GM12891 (cell line): Measurements from ENCODE around the gene TMEM179.

Experiments
- DNase-seq: peaks from one replicate; pipeline ENCODE4 v3.0.0; 2011; ENCODE audit warnings: low spot score; ENCODE audit not compliant: insufficient read length
- FAIRE-seq: peaks from 2 replicates; lab custom pipeline; 2011; peaks lifted over from hg19 to GRCh38; lab: Jason Lieb, UNC
- PAX5 ChIP-seq: IDR thresholded peaks from 2 replicates; pipeline ENCODE4 v1.6.1; 2011; ENCODE audit warnings: low read length, moderate library complexity, mild to moderate bottlenecking; ENCODE audit not compliant: insufficient read depth, severe bottlenecking
- POLR2A ChIP-seq: IDR thresholded peaks from 2 replicates; pipeline ENCODE4 v1.6.1; 2011; ENCODE audit warnings: low read depth, low read length, control low read depth
- POLR2AphosphoS5 ChIP-seq: IDR thresholded peaks from 2 replicates; pipeline ENCODE4 v1.6.1; 2011; ENCODE audit warnings: low read depth, low read length, control low read depth
- POU2F2 ChIP-seq: IDR thresholded peaks from 2 replicates; pipeline ENCODE4 v1.6.1; 2011; ENCODE audit warnings: low read depth, mild to moderate bottlenecking, control low read depth, low read length, moderate library complexity
- SPI1 ChIP-seq: IDR thresholded peaks from 2 replicates; pipeline ENCODE4 v1.6.1; 2011; ENCODE audit warnings: low read depth, low read length, control low read depth
- TAF1 ChIP-seq: IDR thresholded peaks from 2 replicates; pipeline ENCODE4 v1.6.1; 2011; ENCODE audit warnings: low read depth, low read length, control low read depth

TMEM179 gene

GRCh38 chr14:104644656-104645378 lies 40.2 kb upstream of the TMEM179 start:
- DNase-seq (no peak), FAIRE-seq (no peak)
- no peak for TF ChIP-seq PAX5
- TF ChIP-seq TAF1 = no peak
- no peak for TF ChIP-seq POLR2AphosphoS5
- no peak for TF ChIP-seq POLR2A

GRCh38 chr14:104644091-104644635 lies 39.6 kb upstream of the TMEM179 start:
- DNase-seq (no peak), FAIRE-seq (no peak)
- TF ChIP-seq POU2F2 (no peak), PAX5 (no peak)

GRCh38 chr14:104643306-104643705 lies 38.7 kb upstream of the TMEM179 start:
- no peak for DNase-seq
- FAIRE-seq = no peak
- no peak for TF ChIP-seq POLR2AphosphoS5
- TF ChIP-seq POU2F2 = no peak
- TF ChIP-seq TAF1 = no peak
- no peak for TF ChIP-seq SPI1
- TF ChIP-seq POLR2A = no peak
- no peak for TF ChIP-seq PAX5

- DNase-seq (no peak), FAIRE-seq (no peak)
- TF ChIP-seq TAF1 (no peak), POU2F2 (no peak), POLR2AphosphoS5 (no peak), SPI1 (no peak), PAX5 (no peak), POLR2A (no peak)
These were observed 37.9 kb upstream of the TMEM179 start for GRCh38 chr14:104642540-104642868.

- no peak for TF ChIP-seq POLR2A
- TF ChIP-seq POU2F2 = no peak
- TF ChIP-seq SPI1 = no peak
- TF ChIP-seq POLR2AphosphoS5 = no peak
- TF ChIP-seq PAX5 = no peak
- no peak for DNase-seq
- FAIRE-seq = no peak
These were observed 37.4 kb upstream of the TMEM179 start for GRCh38 chr14:104641753-104642539.

GRCh38 chr14:104640681-104641080 lies 36.1 kb upstream of the TMEM179 start:
- no peak for FAIRE-seq
- no peak for TF ChIP-seq SPI1

GRCh38 chr14:104639885-104640548 lies 35.4 kb upstream of the TMEM179 start:
- DNase-seq = peak; percentile 91
- peak; percentile 91 for FAIRE-seq
- no peak for TF ChIP-seq POLR2AphosphoS5
- no peak for TF ChIP-seq TAF1
- TF ChIP-seq POLR2A = no peak
- TF ChIP-seq PAX5 = no peak
- no peak for TF ChIP-seq SPI1
- no peak for TF ChIP-seq POU2F2

More at GRCh38 chr14:104640681-104641080, 36.1 kb upstream of the TMEM179 start:
- DNase-seq = no peak

GRCh38 chr14:104639471-104639870 lies 34.9 kb upstream of the TMEM179 start:
- DNase-seq (no peak), FAIRE-seq (no peak)
- no peak for TF ChIP-seq POU2F2
- TF ChIP-seq TAF1 = no peak
- TF ChIP-seq POLR2AphosphoS5 = no peak
- TF ChIP-seq PAX5 = no peak
- no peak for TF ChIP-seq SPI1
- TF ChIP-seq POLR2A = no peak

GRCh38 chr14:104638927-104639450 lies 34.4 kb upstream of the TMEM179 start:
- DNase-seq = no peak
- TF ChIP-seq POLR2A (no peak), POLR2AphosphoS5 (no peak), SPI1 (no peak), POU2F2 (no peak), TAF1 (no peak), PAX5 (no peak)
- no peak for FAIRE-seq

- DNase-seq (no peak), FAIRE-seq (no peak)
- TF ChIP-seq PAX5 (no peak), SPI1 (no peak), POLR2A (no peak), POLR2AphosphoS5 (no peak), POU2F2 (no peak), TAF1 (no peak)
These were observed 33.6 kb upstream of the TMEM179 start for GRCh38 chr14:104638190-104638589.
